NCI-H748 treated with DMSO at 0.1 percent for 48 hours (cell line): ENCODE measurements around the gene FAM168A.
"Not testable (repeated sequence)": the region's sequence is repeated elsewhere in the genome, so short reads cannot be mapped to it uniquely, and the experiment has no call there.

ENCODE experiments used
- DNase-seq: peaks from one replicate; lab custom pipeline; 2025; lab: John Stamatoyannopoulos, UW

The FAM168A gene

GRCh38 chr11:73592640-73593039, 5.3 kb downstream of the FAM168A start:
- no peak for DNase-seq

GRCh38 chr11:73591743-73592142, 6.2 kb downstream of the FAM168A start:
- no peak for DNase-seq

GRCh38 chr11:73590991-73591390, 6.9 kb downstream of the FAM168A start:
- no peak for DNase-seq

DNA sequence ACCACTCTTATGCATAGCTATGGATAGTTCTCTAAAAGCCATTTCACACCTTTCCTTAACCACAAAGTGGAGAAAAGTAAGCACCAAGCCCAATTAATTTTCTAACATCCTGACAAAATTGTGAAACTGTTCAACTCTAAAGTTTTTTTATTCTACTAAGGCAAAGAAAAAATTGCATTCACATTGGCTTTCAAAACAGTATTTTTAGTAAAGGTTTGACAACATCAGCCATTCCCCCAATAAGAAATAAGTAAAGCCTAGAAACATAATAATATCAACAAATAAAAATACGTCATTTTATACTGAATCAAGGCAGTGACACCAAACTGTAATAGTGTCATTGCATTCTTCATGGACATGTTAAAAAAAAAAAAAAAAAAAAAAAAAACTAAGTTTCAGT, 11.1 kb downstream of the FAM168A start:
- no peak for DNase-seq

DNA sequence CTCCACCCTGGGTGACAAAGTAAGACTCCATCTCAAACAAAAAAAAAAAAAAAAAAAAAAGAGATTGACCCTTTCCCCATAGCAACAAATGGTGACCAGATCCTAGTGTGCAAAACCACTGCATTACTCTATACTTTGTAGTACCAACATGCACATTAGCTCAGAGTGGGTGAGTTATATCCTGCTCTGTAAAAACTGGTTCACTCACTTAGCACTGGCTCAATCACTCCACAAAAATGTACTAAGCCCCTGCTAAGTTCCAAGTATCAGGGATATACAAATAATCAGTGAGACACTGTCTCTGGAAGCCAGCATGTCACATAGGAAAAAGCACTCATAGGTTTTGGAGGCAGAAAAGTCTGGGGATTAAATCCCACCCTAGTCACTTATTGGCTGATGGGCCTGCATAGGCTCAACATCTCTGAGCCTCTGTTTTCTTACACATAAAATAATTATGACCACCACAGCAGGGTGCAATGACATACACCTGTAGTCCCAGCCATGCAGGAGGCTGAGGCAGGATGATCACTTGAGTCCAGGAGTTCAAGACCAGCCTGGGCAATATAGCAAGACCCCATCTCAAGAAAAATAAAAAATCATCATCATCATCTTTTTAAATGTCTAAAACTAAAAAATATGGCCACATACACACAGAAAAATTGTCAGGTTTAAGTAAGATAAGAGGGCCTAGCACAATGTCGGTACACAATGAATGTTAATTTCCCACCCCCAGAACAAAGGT, 11.9 kb downstream of the FAM168A start:
- no peak for DNase-seq

DNA sequence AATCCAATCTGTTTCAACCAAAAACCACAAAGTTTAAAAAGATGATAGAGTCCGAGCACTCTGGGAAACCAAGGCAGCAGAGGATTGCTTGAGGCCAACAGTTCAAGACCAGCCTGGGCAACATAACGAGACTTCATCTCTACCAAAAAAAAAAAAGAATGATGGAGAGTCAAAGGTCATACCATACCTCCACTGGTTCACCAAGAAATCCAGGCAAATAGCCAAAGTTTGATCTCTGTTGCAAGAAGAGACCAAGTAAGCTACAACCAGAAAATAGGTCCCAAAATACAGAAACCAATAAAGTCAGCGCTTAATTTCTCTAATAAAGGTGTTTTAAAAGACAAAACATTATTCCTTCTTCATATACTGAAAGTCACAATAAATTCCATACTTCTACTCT, 13.1 kb downstream of the FAM168A start:
- DNase-seq: no peak

DNA sequence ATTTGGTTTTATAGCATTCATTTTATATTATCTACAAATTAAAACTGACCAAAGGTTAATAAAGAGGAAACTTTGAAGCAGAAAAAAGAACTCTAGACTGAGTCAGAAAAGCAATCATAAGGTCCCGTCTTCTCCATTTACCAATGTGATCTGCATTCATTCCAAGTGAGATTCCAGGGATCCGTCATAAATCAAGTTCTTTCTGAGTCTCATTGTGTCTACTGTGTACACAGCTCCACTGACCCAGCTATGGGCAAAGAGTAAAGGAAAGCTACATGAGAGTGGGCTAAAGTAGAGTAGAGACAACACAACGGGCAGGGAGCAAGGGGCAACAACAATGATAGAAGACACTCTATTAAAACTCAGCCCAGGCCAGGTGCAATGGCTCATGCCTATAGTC, 15.3 kb downstream of the FAM168A start:
- no peak for DNase-seq

GRCh38 chr11:73580749-73581148, 17.2 kb downstream of the FAM168A start:
- DNase-seq: not testable (repeated sequence)

GRCh38 chr11:73579641-73580434, 18.1 kb downstream of the FAM168A start:
- DNase-seq: no peak

GRCh38 chr11:73578592-73579185, 19.2 kb downstream of the FAM168A start:
- no peak for DNase-seq

DNA sequence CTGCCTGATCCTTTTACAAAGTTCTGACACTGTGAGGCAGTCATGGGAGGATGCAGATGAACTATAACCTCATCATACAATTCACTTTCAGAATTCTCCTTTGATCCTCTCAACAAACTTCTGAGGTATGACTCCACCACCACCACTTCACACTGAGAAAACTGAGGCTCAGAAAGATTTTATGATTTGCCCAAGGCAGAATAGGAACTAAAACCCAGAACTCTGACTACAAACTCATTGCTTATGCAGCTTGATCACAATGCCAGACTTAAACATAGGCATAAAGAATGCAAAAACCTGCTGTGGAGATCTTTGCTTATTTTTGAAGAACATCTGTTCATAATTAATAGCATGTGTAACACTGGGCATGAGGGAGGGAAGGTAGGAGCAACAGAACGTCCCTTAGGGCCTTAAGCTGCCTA, 20.4 kb downstream of the FAM168A start:
- no peak for DNase-seq

DNA sequence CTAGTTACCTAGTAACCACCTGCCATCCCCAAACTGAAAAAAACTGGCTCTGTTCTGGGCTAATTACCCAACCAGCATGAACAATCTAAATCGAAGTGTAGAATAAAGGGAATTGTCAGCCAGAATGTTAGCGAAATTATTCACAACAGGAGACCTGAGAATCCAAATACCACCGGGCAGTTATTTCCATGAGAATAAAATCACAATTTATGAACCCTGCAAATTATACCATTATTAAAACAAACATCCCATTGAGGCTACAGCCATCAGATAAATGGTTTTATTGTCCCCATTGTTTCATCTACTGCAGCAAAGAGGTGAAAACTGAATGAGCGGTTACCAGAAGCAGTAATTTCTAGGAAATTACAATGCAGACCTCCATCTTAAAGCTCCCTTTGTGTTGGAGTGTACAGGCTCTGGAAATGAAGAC, 21.7 kb downstream of the FAM168A start:
- DNase-seq: peak; percentile 96

- not testable (repeated sequence) for DNase-seq
Observed at GRCh38 chr11:73571982-73572381, 25.9 kb downstream of the FAM168A start.

GRCh38 chr11:73570415-73571114, 27.3 kb downstream of the FAM168A start:
- no peak for DNase-seq

- DNase-seq: no peak
Observed at GRCh38 chr11:73566977-73567755, 30.7 kb downstream of the FAM168A start.

GRCh38 chr11:73566422-73566821, 31.5 kb downstream of the FAM168A start:
- DNase-seq: no peak

DNA sequence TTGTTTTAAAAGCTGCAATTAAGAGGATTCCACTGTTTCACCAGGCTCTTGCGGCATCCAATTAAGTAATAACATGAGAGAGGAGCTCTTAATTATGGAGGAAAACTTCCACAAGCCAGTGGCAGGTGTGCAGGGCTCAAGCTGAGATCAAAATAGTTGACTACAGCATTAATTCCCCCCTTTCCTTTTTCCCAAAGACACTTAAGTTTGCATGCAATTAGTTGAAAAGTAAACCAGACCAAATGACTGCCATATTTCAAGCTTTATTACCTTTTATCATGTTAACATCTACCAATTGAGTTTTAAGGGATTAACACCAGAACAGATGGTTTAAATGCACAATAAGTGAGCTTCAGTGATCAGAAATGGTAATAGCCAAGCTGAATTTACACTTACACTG, 32.1 kb downstream of the FAM168A start:
- DNase-seq: no peak

- DNase-seq: no peak
Observed at GRCh38 chr11:73564903-73565302, 33.0 kb downstream of the FAM168A start.

DNA sequence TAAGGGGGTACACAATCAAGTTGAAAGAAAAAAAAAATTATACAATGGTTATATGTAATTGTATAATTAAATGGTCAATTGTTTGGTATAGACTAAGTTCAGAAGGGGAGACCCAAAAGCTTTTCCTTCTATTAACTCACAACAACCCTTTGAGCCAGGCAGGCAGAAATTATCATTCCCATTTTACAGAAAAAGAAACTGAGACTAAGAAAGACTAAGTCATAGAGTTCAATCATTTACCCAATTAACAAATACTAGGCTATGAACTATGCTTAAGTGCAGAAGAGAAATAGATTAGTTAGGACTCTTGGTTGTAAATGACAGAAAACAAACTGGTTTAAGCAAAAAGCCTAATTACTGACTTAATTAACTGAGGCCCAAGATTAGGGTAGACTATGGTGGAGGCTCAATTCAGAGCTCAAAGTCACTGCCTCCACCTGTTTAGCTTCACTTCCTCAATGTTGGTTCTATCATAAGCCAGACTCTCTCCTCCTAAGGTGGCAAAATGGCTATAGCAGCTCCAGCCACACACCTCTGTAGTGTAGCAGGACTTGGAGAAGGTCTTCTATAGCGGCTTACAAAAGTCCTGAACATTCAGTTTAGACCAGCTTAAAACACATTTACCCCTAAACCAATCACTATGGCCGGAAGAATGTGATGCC, 34.2 kb downstream of the FAM168A start:
- DNase-seq: no peak

- DNase-seq: no peak
Observed at GRCh38 chr11:73559743-73560142, 38.2 kb downstream of the FAM168A start.

GRCh38 chr11:73556966-73557365, 40.9 kb downstream of the FAM168A start:
- no peak for DNase-seq
